GM12878 (cell line): Measurements from ENCODE around the gene PJA2. TPM values are rescaled to one million over a fixed set of nuclear protein-coding genes. Genes with fewer than 3 reads are reported as not detected.

Experiments used
- ATAC-seq: fragments of 200-7000 bp; cut with Tn5 transposase; 3 replicates; pipeline ENCODE4 v1.9.1; 2020; ENCODE audit warnings: mild to moderate bottlenecking, moderate library complexity
- BruUV-seq: library from RNA; stranded (reverse); fragments of 400-500 nt; replicated peaks from 2 replicates; lab custom pipeline; 2021; lab: Mats Ljungman, UMichigan
- CTCF ChIA-PET: fragments of 300-600 bp; sonication (Branson Sonifier 250); formaldehyde crosslinking; extraction: SDS; loops from one replicate; lab custom pipeline; 2021; ENCODE audit warnings: inconsistent platforms; lab: Yijun Ruan, JAX
- POLR2A ChIA-PET: fragments of 350-600 bp; formaldehyde crosslinking; extraction: SDS; loops from one replicate; lab custom pipeline; 2021; ENCODE audit warnings: inconsistent platforms; lab: Charles Lee
- RAD21 ChIA-PET: fragments of 300-600 bp; sonication (Branson Sonifier 250); formaldehyde crosslinking; loops from one replicate; lab custom pipeline; 2023; ENCODE audit warnings: antibody characterized with exemption; ENCODE audit not compliant: unreplicated experiment; lab: Charles Lee
- SMC1A ChIA-PET: fragments of 300-600 bp; sonication (Branson Sonifier 250); formaldehyde crosslinking; loops from one replicate; lab custom pipeline; 2023; ENCODE audit not compliant: unreplicated experiment, uncharacterized antibody; lab: Charles Lee
- DNase-seq: peaks from one replicate; pipeline ENCODE4 v3.0.0-alpha.2; 2011; ENCODE audit warnings: low read depth, low spot score
- FAIRE-seq: peaks from 3 replicates; lab custom pipeline; 2011; peaks lifted over from hg19 to GRCh38; lab: Jason Lieb, UNC
- H2AFZ ChIP-seq: 2 replicates; pipeline ENCODE4 v1.6.0; 2011; ENCODE audit warnings: low read depth, low read length, control low read depth; ENCODE audit not compliant: control insufficient read depth
- H3K27ac ChIP-seq: 2 replicates; pipeline ENCODE4 v1.5.1; 2011; ENCODE audit warnings: control low read depth; ENCODE audit not compliant: control insufficient read depth, insufficient read depth
- H3K27me3 ChIP-seq, 2 experiments: replicated peaks in 1 of 2; 2 replicates each; pipeline versions ENCODE4 v1.6.0 to v1.6.1; 2011; ENCODE audit warnings: low read length in 1 of 2; ENCODE audit not compliant: control insufficient read depth in 2 of 2, insufficient read depth in 2 of 2
- H3K36me3 ChIP-seq, 2 experiments: 2 replicates each; pipeline ENCODE4 v1.5.1; 2011; ENCODE audit warnings: low read length in 1 of 2; ENCODE audit not compliant: control insufficient read depth in 2 of 2, insufficient read depth in 2 of 2
- H3K4me1 ChIP-seq: 2 replicates; pipeline ENCODE4 v1.6.1; 2011; ENCODE audit warnings: mild to moderate bottlenecking, low read length, moderate library complexity, mixed read lengths; ENCODE audit not compliant: control insufficient read depth, insufficient read depth
- H3K4me2 ChIP-seq: 2 replicates; pipeline ENCODE4 v1.6.0; 2011; ENCODE audit warnings: control low read depth; ENCODE audit not compliant: control insufficient read depth, insufficient read depth
- H3K4me3 ChIP-seq: fragments of 200-600 bp; sonication (generic); 2 replicates; pipeline ENCODE4 v1.5.1; 2016
- H3K79me2 ChIP-seq: 2 replicates; pipeline ENCODE4 v1.6.0; 2011; ENCODE audit warnings: low read length; ENCODE audit not compliant: control insufficient read depth, insufficient read depth
- H3K9ac ChIP-seq: 2 replicates; pipeline ENCODE4 v1.8.0; 2011; ENCODE audit warnings: low read length, control low read depth, mixed read lengths; ENCODE audit not compliant: control insufficient read depth, insufficient read depth
- H3K9me3 ChIP-seq: replicated peaks from 3 replicates; pipeline ENCODE4 v1.5.1; 2011; ENCODE audit warnings: mild to moderate bottlenecking, low read length; ENCODE audit not compliant: control insufficient read depth, insufficient read depth
- H4K20me1 ChIP-seq: 2 replicates; pipeline ENCODE4 v1.6.0; 2011; ENCODE audit not compliant: control insufficient read depth, insufficient read depth
- CBX5 ChIP-seq: sonication (generic); IDR thresholded peaks from 2 replicates; pipeline ENCODE4 v1.6.1; 2016; ENCODE audit warnings: low read depth, moderate library complexity, mild to moderate bottlenecking, inconsistent platforms
- EED ChIP-seq: sonication (generic); IDR thresholded peaks from 2 replicates; pipeline ENCODE4 v1.6.1; 2016; ENCODE audit warnings: antibody characterized with exemption, low read depth
- GABPA ChIP-seq: IDR thresholded peaks from 2 replicates; pipeline ENCODE4 v1.6.1; 2014; ENCODE audit warnings: antibody characterized with exemption, low read depth, mild to moderate bottlenecking, inconsistent platforms
- GATAD2B ChIP-seq: fragments of 450-650 bp; conservative IDR thresholded peaks from 2 replicates; pipeline ENCODE4 v1.6.1; 2017; ENCODE audit warnings: low read depth, mild to moderate bottlenecking, moderate library complexity
- LARP7 ChIP-seq: fragments of 450-650 bp; IDR thresholded peaks from 2 replicates; pipeline ENCODE4 v1.6.1; 2017; ENCODE audit warnings: mild to moderate bottlenecking
- MTA2 ChIP-seq: fragments of 450-650 bp; IDR thresholded peaks from 2 replicates; pipeline ENCODE4 v1.6.1; 2016; ENCODE audit warnings: low read depth, mild to moderate bottlenecking, moderate library complexity
- NFYA ChIP-seq: IDR thresholded peaks from 2 replicates; pipeline ENCODE4 v1.6.1; 2011; ENCODE audit warnings: low read depth, mild to moderate bottlenecking, low read length, improper control_type of control experiment, borderline replicate concordance
- PAX5 ChIP-seq: IDR thresholded peaks from 2 replicates; pipeline ENCODE4 v1.6.1; 2011; ENCODE audit warnings: low read depth, low read length, borderline replicate concordance
- POLR2A ChIP-seq: IDR thresholded peaks from 2 replicates; pipeline ENCODE4 v1.6.1; 2011; ENCODE audit warnings: low read depth, mild to moderate bottlenecking, low read length
- POLR2AphosphoS5 ChIP-seq: IDR thresholded peaks from 2 replicates; pipeline ENCODE4 v1.6.1; 2011; ENCODE audit warnings: mild to moderate bottlenecking, low read length, inconsistent platforms
- SIN3A ChIP-seq: IDR thresholded peaks from 2 replicates; pipeline ENCODE4 v1.6.1; 2012; ENCODE audit warnings: low read depth, low read length, improper control_type of control experiment
- WGBS: methylation state at CpG from one replicate; pipeline ENCODE4 v1.1.6; 2016; ENCODE audit warnings: low lambda C conversion rate; ENCODE audit not compliant: insufficient replicate concordance, insufficient coverage; ENCODE audit errors: missing lambda C conversion rate; 5-methylcytosine and 5-hydroxymethylcytosine counted together
- in situ Hi-C: fragments of 300-500 bp; cut with MboI; formaldehyde crosslinking; loops from 9 replicates; pipeline ENCODE4 v1.14.3; 2018; ENCODE audit warnings: mixed read lengths
- intact Hi-C: fragments of 100-400 bp; cut with micrococcal nuclease; formaldehyde crosslinking; loops from one replicate; pipeline ENCODE4 v1.14.2; 2022; ENCODE audit not compliant: unreplicated experiment
- polyA plus RNA-seq, 11 experiments: library from polyadenylated mRNA; depleted of rRNA in 4 of 11; unstranded in 6 of 11; stranded (reverse) in 5 of 11; fragments of >200 nt; fragmentation: Nextera tagmentation in 4 of 11; fragmentation: Illumina TruSeq in 1 of 11; extraction: Ambion mirVana in 4 of 11; extraction: Trizol in 1 of 11; gene quantifications; 1 replicate in 1 of 11; 2 replicates in 10 of 11; pipeline versions ENCODE4 v1.2.1 to v1.2.3, GENCODE V29; 2011 to 2016; ENCODE audit warnings: inconsistent platforms in 2 of 11, missing spikeins in 2 of 11, low read depth in 1 of 11
- total RNA-seq, 4 experiments: library from RNA; depleted of rRNA in 3 of 4; stranded (reverse); fragments of >200 nt in 3 of 4; fragmentation: Illumina TruSeq in 1 of 4; extraction: Trizol in 1 of 4; gene quantifications; 2 replicates each; pipeline versions ENCODE4 v1.2.1 to v1.2.3, GENCODE V29; 2013 to 2021
- TF ChIP-seq, protein P1 (sequence below): IDR thresholded peaks from 2 replicates; pipeline ENCODE4 v1.6.1; 2012; ENCODE audit warnings: improper control_type of control experiment, low read depth, low read length; ENCODE audit not compliant: insufficient replicate concordance
- TF ChIP-seq, protein P2 (sequence below): IDR thresholded peaks from 2 replicates; pipeline ENCODE4 v1.6.1; 2011; ENCODE audit warnings: low read depth, mild to moderate bottlenecking, low read length, moderate library complexity, borderline replicate concordance; ENCODE audit errors: extremely low read depth

Gene PJA2
- total and polyA plus RNA-seq, 10 of the 15 experiments (the other 5 are each of a cell fraction or from before 2014, with no cell fraction given) = 27.8 to 93.4 (median 47.8) TPM

DNA sequence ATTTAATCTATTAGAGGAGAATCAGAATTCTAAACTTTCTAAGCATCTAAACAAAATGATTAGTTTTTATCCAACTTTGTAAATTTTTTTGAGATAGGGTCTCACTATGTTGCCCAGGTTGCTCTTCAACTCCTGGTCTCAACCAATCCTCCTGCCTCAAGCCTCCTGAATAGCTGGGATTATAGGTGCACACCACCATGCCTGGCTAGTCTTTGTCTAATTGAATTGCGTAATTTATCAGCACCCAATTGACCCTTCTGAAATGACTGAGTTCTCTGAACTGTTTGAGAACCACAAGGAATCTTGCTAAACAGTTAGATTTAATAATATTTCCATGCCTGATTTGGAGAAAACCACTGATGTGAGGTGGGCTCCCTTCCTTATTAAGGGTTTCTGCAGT lies 75.7 kb downstream of the PJA2 start (continued):
- TF ChIP-seq NFYA (no peak), SIN3A (no peak), GABPA (no peak), POLR2AphosphoS5 (no peak), PAX5 (no peak), EED (no peak)

DNA sequence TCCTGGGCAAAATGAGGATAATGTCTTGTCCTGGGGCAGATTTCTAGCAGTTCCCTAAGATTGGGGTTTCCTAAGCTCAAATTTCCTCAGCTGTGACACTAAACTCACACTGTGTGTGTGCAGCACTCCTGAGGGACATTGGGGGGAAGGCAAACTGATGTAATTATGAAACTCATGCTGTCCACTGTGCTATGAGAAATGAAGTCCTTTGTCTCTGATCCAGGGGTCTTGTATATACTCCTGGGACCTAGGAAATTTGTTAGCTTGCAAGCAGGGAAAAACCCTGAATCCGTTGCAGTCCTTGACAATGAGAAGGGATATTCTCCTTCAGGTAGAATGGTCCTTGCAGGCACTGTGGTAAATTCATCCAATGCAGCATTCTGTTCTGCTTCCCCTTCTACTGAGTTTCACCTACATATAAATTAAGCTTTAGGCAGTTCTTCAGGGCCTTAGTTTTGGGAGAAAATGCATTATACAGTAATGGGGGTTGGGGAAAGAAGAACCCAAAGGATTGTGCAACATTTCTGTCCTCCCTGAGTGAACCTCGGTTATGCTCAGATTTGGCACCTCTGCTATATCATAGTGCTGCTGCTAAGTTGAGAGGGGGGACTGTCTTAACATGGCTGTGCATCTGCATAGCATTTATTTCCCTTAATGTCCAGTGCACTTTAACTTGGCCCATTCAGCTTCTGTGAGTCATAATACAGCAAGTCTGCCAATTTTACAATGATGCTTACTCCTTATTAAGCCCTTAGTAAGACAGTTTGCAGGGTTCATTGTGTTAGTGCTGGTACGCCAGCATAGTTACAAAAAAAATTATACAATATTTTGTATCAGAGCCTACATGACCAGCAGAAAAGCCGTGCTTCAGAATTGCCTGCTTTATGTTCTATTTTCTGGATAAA lies 80.2 kb downstream of the PJA2 start:
- POLR2A ChIA-PET = no interaction called here
- Histone ChIP-seq H3K9me3 (no peaks in the 10 kb centered on the region), H3K27ac (no peak overlapping the region), H3K4me2 (no peak overlapping the region), H3K27me3 (no peaks in the 10 kb centered on the region), H3K79me2 (no peaks in the 10 kb centered on the region), H3K4me1 (no peaks in the 10 kb centered on the region), H3K9ac (no peak overlapping the region), H3K36me3 (peaks cover 0 to 8% of the 10 kb centered on the region in 2 experiments; a peak in 1 of 4 replicates), H2AFZ (no peak overlapping the region), H3K4me3 (no peak overlapping the region), H4K20me1 (no peaks in the 10 kb centered on the region)
- CTCF ChIA-PET = interaction anchor here (1.0 to 1.5 kb wide), 2 partner anchors 405 to 806 kb away, joined by 3 read pairs; no protein-coding TSS in a partner anchor
- DNase-seq (no peak), ATAC-seq (no peak), FAIRE-seq (no peak)
- RAD21 ChIA-PET = no interaction called here
- in situ Hi-C loops = no loop called here
- no peak for TF ChIP-seq GATAD2B
- TF ChIP-seq, protein P1, sequence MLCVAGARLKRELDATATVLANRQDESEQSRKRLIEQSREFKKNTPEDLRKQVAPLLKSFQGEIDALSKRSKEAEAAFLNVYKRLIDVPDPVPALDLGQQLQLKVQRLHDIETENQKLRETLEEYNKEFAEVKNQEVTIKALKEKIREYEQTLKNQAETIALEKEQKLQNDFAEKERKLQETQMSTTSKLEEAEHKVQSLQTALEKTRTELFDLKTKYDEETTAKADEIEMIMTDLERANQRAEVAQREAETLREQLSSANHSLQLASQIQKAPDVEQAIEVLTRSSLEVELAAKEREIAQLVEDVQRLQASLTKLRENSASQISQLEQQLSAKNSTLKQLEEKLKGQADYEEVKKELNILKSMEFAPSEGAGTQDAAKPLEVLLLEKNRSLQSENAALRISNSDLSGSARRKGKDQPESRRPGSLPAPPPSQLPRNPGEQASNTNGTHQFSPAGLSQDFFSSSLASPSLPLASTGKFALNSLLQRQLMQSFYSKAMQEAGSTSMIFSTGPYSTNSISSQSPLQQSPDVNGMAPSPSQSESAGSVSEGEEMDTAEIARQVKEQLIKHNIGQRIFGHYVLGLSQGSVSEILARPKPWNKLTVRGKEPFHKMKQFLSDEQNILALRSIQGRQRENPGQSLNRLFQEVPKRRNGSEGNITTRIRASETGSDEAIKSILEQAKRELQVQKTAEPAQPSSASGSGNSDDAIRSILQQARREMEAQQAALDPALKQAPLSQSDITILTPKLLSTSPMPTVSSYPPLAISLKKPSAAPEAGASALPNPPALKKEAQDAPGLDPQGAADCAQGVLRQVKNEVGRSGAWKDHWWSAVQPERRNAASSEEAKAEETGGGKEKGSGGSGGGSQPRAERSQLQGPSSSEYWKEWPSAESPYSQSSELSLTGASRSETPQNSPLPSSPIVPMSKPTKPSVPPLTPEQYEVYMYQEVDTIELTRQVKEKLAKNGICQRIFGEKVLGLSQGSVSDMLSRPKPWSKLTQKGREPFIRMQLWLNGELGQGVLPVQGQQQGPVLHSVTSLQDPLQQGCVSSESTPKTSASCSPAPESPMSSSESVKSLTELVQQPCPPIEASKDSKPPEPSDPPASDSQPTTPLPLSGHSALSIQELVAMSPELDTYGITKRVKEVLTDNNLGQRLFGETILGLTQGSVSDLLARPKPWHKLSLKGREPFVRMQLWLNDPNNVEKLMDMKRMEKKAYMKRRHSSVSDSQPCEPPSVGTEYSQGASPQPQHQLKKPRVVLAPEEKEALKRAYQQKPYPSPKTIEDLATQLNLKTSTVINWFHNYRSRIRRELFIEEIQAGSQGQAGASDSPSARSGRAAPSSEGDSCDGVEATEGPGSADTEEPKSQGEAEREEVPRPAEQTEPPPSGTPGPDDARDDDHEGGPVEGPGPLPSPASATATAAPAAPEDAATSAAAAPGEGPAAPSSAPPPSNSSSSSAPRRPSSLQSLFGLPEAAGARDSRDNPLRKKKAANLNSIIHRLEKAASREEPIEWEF = no peak
- TF ChIP-seq CBX5 = no peak
- no peak for TF ChIP-seq POLR2A
- TF ChIP-seq MTA2 = no peak
- no peak for TF ChIP-seq LARP7
- TF ChIP-seq, protein P2, sequence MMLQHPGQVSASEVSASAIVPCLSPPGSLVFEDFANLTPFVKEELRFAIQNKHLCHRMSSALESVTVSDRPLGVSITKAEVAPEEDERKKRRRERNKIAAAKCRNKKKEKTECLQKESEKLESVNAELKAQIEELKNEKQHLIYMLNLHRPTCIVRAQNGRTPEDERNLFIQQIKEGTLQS = no peak
- intact Hi-C loops = no loop called here
- SMC1A ChIA-PET = interaction anchor here (1.1 kb wide), 1 partner anchor 581 kb away, joined by 3 read pairs; no protein-coding TSS in a partner anchor
- BruUV-seq = no TSS peak
- over 99% methylated on average over 4 of the region's 4 CpGs for WGBS
